NCI-H748 (cell line): Measurements from ENCODE around the gene CISD3.

Experiments used
- DNase-seq: peaks from one replicate; lab custom pipeline; 2025; ENCODE audit not compliant: unreplicated experiment; lab: John Stamatoyannopoulos, UW

The CISD3 gene

GRCh38 chr17:38766341-38766740 lies 36.2 kb downstream of the CISD3 start:
- no peak for DNase-seq

GRCh38 chr17:38768417-38768816 lies 38.3 kb downstream of the CISD3 start:
- DNase-seq = no peak

- no peak for DNase-seq
These were observed 43.1 kb downstream of the CISD3 start for GRCh38 chr17:38773258-38773657.

- no peak for DNase-seq
These were observed 47.6 kb downstream of the CISD3 start for GRCh38 chr17:38777641-38778250.

GRCh38 chr17:38779965-38780752 lies 50.0 kb downstream of the CISD3 start:
- DNase-seq = no peak

GRCh38 chr17:38783227-38783626 lies 53.1 kb downstream of the CISD3 start:
- DNase-seq = no peak
